Sigmoid colon (tissue), 4 donors: ENCODE measurements around the gene ZNF619.

Source experiments
- CTCF ChIP-seq, 4 experiments: fragments of 450-650 bp in 3 of 4; fragments of 200-600 bp in 1 of 4; IDR thresholded peaks; one replicate each; pipeline ENCODE4 v1.5.1; 2016 to 2019; ENCODE audit warnings: antibody characterized with exemption in 4 of 4, mild to moderate bottlenecking in 3 of 4, moderate library complexity in 2 of 4
- EP300 ChIP-seq, 4 donors: sonication (generic); formaldehyde crosslinking; IDR thresholded peaks; one replicate each; pipeline ENCODE4 v1.6.1; 2017; ENCODE audit warnings: antibody characterized with exemption in 4 of 4
- POLR2AphosphoS5 ChIP-seq, 4 donors: sonication (generic); formaldehyde crosslinking; IDR thresholded peaks; one replicate each; pipeline ENCODE4 v1.6.1; 2017; ENCODE audit warnings: antibody characterized with exemption in 4 of 4

DNA sequence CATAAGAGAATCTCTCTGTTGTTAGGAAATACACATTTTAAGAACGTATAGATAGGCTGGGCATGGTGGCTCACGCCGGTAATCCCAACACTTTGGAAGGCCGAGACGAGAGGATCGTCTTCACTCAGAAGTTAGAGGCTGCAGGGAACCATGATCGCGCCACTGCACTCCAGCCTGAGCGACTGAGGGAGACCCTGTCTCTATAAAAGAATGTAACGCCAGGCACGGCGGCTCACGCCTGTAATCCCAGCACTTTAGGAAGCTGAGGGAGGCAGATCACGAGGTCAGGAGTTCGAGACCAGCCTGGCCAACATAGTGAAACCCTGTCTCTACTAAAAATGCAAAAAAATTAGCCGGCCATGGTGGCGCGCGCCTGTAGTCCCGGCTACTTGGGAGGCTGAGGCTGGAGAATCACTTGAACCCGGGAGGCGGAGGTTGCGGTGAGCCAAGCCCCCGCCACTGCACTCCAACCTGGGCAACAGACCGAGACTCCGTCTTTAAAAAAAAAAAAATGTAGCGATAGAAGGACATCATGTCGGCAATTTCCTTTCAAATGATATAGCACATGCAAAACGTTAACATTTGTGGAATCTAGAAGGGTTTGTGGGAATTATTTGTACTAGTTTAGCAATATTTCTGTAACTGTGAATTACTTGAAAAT is 20.5 kb upstream of the ZNF619 start:
- TF ChIP-seq EP300 (IDR thresholded peaks at IDR 0.05) = no peak
- no peak for TF ChIP-seq POLR2AphosphoS5 (IDR thresholded peaks at IDR 0.05)
- TF ChIP-seq CTCF (IDR thresholded peaks at IDR 0.05) = no peak
